WTC11 (cell line): ENCODE results near the gene LRTM2.

ENCODE experiments used
- ATF3 ChIP-seq: sonication (generic); formaldehyde crosslinking; conservative IDR thresholded peaks from 2 replicates; pipeline ENCODE4 v1.8.1; 2022; ENCODE audit warnings: mild to moderate bottlenecking, missing genetic modification reagents
- CREM ChIP-seq: sonication (generic); formaldehyde crosslinking; IDR thresholded peaks from 2 replicates; pipeline ENCODE4 v1.8.1; 2022; ENCODE audit warnings: mild to moderate bottlenecking, missing genetic modification reagents, moderate library complexity
- CTCF ChIP-seq: fragments of 200-600 bp; IDR thresholded peaks from 2 replicates; pipeline ENCODE4 v1.8.0; 2022; ENCODE audit warnings: antibody characterized with exemption
- JAZF1 ChIP-seq: fragments of 250-450 bp; sonication (Bioruptor Pico); IDR thresholded peaks from 2 replicates; pipeline ENCODE4 v1.9.0; 2021; ENCODE audit warnings: moderate library complexity, mild to moderate bottlenecking, inconsistent platforms
- NFATC4 ChIP-seq: fragments of 250-450 bp; sonication (Bioruptor Pico); IDR thresholded peaks from 2 replicates; pipeline ENCODE4 v1.9.0; 2021; ENCODE audit warnings: mild to moderate bottlenecking
- STAT6 ChIP-seq: sonication (generic); formaldehyde crosslinking; conservative IDR thresholded peaks from 2 replicates; pipeline ENCODE4 v1.8.1; 2023; ENCODE audit warnings: mild to moderate bottlenecking, low read depth, missing genetic modification reagents, moderate library complexity
- ZNF512 ChIP-seq: sonication (generic); formaldehyde crosslinking; IDR thresholded peaks from 2 replicates; pipeline ENCODE4 v1.8.1; 2022; ENCODE audit warnings: missing genetic modification reagents, borderline replicate concordance

- no peak for TF ChIP-seq CTCF
- no peak for TF ChIP-seq STAT6 (CRISPR knock-in tag)
- no peak for TF ChIP-seq JAZF1
- no peak for TF ChIP-seq CREM (CRISPR knock-in tag)
- no peak for TF ChIP-seq ZNF512 (CRISPR knock-in tag)
- TF ChIP-seq NFATC4 (CRISPR knock-in tag) = no peak
- TF ChIP-seq ATF3 (CRISPR knock-in tag) = no peak
Observed at GRCh38 chr12:1842905-1843640, 22.7 kb downstream of the LRTM2 start.
